NB4 (cell line): Measurements from ENCODE around the gene PVALB.

Experiments
- MYC ChIP-seq: IDR thresholded peaks from 2 replicates; pipeline ENCODE4 v1.6.1; 2011; ENCODE audit warnings: low read depth, low read length
- POLR2A ChIP-seq: IDR thresholded peaks from 2 replicates; pipeline ENCODE4 v1.6.1; 2011; ENCODE audit warnings: mild to moderate bottlenecking; ENCODE audit not compliant: insufficient read length; ENCODE audit errors: extremely low read depth
- TF ChIP-seq, protein P1 (sequence below): IDR thresholded peaks from one replicate; pipeline ENCODE4 v1.5.1; 2012; ENCODE audit warnings: low read depth, low read length
- TF ChIP-seq, protein P2 (sequence below): IDR thresholded peaks from 2 replicates; pipeline ENCODE4 v1.6.1; 2011; ENCODE audit warnings: low read depth, low read length

DNA sequence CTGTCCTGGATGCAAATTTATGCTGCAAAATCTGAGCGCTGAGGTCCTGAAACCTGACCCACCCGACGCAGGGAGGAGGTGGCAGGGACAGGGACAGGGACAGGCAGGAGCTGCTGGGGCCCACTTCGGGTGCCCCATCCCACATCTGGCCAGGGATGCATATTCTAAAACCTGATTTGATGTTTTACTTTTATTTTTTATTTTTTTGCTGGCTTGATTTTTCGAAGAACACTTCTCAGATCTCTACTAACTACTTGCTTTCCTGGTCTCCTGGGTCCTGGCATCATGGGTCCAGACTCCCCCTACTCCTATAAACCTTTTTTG is 652 bp upstream of the PVALB start:
- TF ChIP-seq, protein P1, sequence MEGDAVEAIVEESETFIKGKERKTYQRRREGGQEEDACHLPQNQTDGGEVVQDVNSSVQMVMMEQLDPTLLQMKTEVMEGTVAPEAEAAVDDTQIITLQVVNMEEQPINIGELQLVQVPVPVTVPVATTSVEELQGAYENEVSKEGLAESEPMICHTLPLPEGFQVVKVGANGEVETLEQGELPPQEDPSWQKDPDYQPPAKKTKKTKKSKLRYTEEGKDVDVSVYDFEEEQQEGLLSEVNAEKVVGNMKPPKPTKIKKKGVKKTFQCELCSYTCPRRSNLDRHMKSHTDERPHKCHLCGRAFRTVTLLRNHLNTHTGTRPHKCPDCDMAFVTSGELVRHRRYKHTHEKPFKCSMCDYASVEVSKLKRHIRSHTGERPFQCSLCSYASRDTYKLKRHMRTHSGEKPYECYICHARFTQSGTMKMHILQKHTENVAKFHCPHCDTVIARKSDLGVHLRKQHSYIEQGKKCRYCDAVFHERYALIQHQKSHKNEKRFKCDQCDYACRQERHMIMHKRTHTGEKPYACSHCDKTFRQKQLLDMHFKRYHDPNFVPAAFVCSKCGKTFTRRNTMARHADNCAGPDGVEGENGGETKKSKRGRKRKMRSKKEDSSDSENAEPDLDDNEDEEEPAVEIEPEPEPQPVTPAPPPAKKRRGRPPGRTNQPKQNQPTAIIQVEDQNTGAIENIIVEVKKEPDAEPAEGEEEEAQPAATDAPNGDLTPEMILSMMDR, result no peak
- TF ChIP-seq, protein P2, sequence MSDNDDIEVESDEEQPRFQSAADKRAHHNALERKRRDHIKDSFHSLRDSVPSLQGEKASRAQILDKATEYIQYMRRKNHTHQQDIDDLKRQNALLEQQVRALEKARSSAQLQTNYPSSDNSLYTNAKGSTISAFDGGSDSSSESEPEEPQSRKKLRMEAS, result no peak
- TF ChIP-seq POLR2A (no peak), MYC (no peak)
